GM13977 (cell line): Measurements from ENCODE around the gene HIPK2.

ENCODE experiments used
- DNase-seq: peaks from one replicate; pipeline ENCODE4 v3.0.0; 2012; ENCODE audit warnings: low spot score
- in situ Hi-C: fragments of 300-500 bp; cut with MboI; formaldehyde crosslinking; loops from one replicate; pipeline ENCODE4 v1.12.0; 2022; ENCODE audit warnings: low sequenced_read_pairs, low pct_unique_long_range_greater_than_20kb, mixed read lengths, inconsistent platforms; ENCODE audit not compliant: unreplicated experiment
- TF ChIP-seq, protein P1 (sequence below): IDR thresholded peaks from 2 replicates; pipeline ENCODE4 v1.5.1; 2012; ENCODE audit warnings: mild to moderate bottlenecking, control low read depth; ENCODE audit not compliant: insufficient read depth; ENCODE audit errors: extremely low read depth, missing control alignments

The HIPK2 gene

DNA sequence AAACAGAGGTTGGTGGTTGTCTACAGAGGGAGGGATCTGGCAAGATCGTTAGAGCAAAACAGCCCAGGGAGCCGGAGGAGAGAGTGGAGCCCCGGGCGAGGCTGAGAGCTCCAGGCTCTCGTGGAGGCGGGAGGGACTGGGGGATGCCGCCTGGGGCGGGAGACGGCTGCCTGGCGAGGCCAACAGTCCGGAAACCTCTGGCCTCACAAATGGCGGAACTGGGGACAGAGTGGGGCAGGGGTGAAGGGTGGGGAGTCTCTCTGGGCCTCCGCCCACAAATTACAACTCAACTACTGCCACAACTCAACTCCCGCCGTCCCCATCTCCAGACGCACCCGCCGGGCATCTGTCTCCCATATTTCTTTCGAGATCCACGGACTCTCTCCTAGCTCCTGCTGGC is 206.6 kb downstream of the HIPK2 start:
- in situ Hi-C loops: no loop called here
- TF ChIP-seq, protein P1, sequence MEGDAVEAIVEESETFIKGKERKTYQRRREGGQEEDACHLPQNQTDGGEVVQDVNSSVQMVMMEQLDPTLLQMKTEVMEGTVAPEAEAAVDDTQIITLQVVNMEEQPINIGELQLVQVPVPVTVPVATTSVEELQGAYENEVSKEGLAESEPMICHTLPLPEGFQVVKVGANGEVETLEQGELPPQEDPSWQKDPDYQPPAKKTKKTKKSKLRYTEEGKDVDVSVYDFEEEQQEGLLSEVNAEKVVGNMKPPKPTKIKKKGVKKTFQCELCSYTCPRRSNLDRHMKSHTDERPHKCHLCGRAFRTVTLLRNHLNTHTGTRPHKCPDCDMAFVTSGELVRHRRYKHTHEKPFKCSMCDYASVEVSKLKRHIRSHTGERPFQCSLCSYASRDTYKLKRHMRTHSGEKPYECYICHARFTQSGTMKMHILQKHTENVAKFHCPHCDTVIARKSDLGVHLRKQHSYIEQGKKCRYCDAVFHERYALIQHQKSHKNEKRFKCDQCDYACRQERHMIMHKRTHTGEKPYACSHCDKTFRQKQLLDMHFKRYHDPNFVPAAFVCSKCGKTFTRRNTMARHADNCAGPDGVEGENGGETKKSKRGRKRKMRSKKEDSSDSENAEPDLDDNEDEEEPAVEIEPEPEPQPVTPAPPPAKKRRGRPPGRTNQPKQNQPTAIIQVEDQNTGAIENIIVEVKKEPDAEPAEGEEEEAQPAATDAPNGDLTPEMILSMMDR: no peak
- no peak for DNase-seq

DNA sequence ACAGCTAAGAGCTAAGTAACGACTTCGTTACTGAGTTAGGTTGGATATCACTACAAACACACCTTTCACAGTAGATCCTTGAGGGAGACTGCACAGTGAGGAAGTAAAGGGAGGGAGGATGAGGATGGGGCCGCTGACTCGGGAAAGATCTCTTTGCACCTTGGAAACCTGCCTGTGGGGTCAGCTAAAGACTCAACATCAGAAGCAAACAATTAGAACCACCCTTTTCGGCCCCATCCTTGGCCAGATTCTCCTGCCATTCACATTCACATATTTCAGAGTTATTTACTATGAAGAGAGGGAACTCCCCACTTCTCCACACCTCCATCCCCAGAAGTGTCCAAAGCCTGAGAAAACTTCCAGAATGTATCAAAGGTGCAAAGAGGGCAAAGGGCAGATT is 207.2 kb downstream of the HIPK2 start:
- in situ Hi-C loops: no loop called here
- no peak for DNase-seq
- TF ChIP-seq, protein P1: no peak

DNA sequence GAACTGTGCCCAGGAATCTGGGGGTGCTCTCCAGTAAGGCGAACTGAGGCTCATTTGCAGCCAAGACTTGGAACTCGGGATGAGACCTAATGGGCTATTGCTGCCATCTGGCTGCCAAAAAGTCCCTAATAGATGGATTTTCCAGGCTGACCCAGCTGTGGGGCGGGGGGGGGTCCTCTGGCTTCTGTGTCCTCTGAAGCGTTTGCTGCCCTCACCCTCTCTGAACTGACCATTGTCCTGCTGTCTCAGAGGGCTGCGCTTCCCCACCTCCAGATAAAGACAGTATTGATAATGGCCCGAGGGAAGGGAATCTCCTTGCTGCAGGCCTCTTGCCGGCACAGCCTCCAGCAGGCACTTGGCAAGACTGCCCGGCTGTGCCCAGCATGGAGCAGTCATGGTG is 207.7 kb downstream of the HIPK2 start:
- TF ChIP-seq, protein P1: no peak
- in situ Hi-C loops: no loop called here
- DNase-seq: no peak

DNA sequence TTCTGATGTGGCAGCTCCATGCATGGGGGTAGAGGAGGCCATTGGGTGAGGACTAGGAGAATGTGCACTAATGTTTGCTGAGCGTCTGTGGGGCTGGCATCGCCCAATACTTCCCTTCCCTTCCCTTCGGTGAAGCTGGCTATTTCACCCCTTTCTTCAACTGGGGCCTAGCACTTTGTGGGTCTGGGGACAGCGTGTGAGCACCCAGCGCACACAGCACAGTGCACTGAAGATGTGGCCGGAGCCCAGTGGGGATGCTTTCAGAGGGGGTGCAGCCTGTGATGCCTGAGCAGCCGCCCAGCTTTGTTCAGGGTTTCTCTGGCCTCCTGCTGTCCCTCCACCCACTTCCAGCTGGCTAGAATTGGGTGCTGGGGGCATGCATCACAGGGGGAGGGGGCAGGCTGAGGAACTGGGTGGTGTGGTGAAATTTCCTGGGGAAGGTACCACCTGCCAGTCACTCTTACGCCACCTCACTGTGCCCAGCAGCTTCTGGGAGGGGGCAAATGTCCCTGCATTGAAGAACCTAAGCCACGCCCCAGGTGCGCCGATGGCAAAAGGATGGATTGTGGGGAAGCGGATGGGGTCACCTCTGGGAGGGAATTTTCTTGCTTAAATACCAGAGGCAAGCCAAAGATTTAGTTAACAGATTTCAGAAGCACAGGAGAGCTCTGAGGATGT is 208.8 kb downstream of the HIPK2 start:
- DNase-seq: no peak
- in situ Hi-C loops: no loop called here
- TF ChIP-seq, protein P1: no peak

DNA sequence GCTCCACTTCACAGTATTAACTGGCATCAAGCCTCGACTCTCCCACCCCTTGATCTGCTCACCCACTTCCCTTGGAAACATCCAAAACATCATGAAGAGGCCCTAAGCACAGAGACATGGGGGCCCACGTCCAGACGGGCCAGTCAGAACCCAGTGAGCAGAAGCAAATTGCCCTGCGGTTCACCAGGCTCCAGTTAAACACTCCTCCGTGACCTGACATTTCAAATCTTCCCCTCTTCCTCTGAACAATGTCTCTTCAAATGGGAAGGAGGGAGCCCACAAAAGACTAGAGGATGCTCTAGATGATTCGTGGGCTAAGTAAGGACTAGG is 209.5 kb downstream of the HIPK2 start:
- in situ Hi-C loops: no loop called here
- DNase-seq: no peak
- TF ChIP-seq, protein P1: no peak

DNA sequence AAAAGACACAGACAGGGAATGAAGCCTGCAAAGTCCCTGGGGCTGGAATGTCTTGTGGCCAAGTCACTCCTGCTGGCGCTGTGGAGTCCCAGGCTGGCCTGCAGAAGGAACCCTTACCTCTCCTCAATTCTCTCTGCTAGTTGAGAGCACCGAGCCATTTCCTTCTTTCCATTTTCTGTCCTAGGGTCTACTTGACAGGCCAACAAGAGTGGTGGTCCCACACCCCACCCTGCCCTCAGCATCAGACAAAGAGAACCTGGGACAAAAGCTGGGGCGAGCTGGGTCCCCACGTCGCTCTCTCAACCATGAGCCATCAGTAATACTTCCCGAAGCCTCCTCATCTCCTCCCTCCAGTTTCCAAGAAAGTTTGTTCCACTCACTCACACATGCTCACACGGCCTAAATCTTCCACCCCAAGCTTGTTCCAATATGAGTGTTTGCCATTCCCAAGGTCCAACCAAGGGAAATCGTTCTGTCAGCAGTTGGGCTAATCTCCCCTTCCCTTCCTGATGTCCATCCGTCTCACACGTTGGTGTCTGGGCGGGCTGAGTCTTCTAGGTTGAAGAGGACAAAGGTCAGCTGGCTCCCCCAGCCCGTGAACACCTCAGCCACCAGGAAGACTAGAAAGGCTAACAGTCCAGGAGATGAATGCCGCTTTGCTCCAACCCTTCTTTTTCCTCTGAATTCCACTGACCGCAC is 210.0 kb downstream of the HIPK2 start:
- TF ChIP-seq, protein P1: no peak
- in situ Hi-C loops: no loop called here

More for the DNA sequence above, 210.0 kb downstream of the HIPK2 start:
- no peak for DNase-seq
